Pancreas (tissue), 10 donors: ENCODE results near the gene PLA2G2C. TPM values are rescaled to one million over a fixed set of nuclear protein-coding genes. Genes with fewer than 3 reads are reported as not detected.

Source experiments
- ATAC-seq, 4 donors: fragments of 200-7000 bp; cut with Tn5 transposase; one replicate each; pipeline versions ENCODE4 v1.8.0 to v1.9.1; 2020; ENCODE audit warnings: mild to moderate bottlenecking in 4 of 4, moderate library complexity in 4 of 4
- DNase-seq, 6 donors: peaks; one replicate each; pipeline ENCODE4 v3.0.0-alpha.2; 2020
- FAIRE-seq: peaks from 2 replicates; lab custom pipeline; 2012; peaks lifted over from hg19 to GRCh38; lab: Jason Lieb, UNC
- H3K27ac ChIP-seq, 4 donors: fragments of 200-600 bp; sonication (generic); 1 replicate in 3 of 4; 2 replicates in 1 of 4; pipeline versions ENCODE4 v1.5.0 to v1.8.0; 2020
- H3K27me3 ChIP-seq, 4 donors: fragments of 200-600 bp; one replicate each; pipeline ENCODE4 v1.8.0; 2021
- H3K36me3 ChIP-seq, 3 donors: fragments of 200-600 bp; sonication (generic) in 1 of 3; one replicate each; pipeline versions ENCODE4 v1.5.0 to v1.8.0; 2020 to 2021
- H3K4me1 ChIP-seq, 3 donors: fragments of 200-600 bp; one replicate each; pipeline ENCODE4 v1.8.0; 2021
- H3K4me3 ChIP-seq, 4 donors: fragments of 200-600 bp; sonication (generic) in 2 of 4; one replicate each; pipeline versions ENCODE4 v1.5.0 to v1.8.0; 2020 to 2021
- H3K9me3 ChIP-seq, 4 donors: fragments of 200-600 bp; one replicate each; pipeline ENCODE4 v1.8.0; 2021
- WGBS, 2 donors: extraction: QIAGEN DNeasy Blood & Tissue Kit; methylation state at CpG; one replicate each; pipeline ENCODE4 v1.1.7; 2013; 5-methylcytosine and 5-hydroxymethylcytosine counted together
- intact Hi-C, 3 donors: fragments of 100-400 bp; cut with DNase I; formaldehyde crosslinking; loops; one replicate each; pipeline versions ENCODE4 v1.11.1 to v1.14.2; 2022
- polyA plus RNA-seq, 2 donors: library from polyadenylated mRNA; stranded (reverse); fragments of 200-250 nt; gene quantifications; one replicate each; pipeline ENCODE4 v1.2.3, GENCODE V29; 2013
- total RNA-seq, 6 donors: library from RNA; stranded (reverse); fragmentation: NEBNext Ultra II Directional in 4 of 6; extraction: Animal tissue kit (Norgen Biotek cat#: 25700) in 4 of 6; gene quantifications; one replicate each; pipeline versions ENCODE4 v1.2.1 to v1.2.4, GENCODE V29; 2021 to 2023
- TF ChIP-seq, protein P1 (sequence below), 4 donors: fragments of 200-600 bp; sonication (generic) in 3 of 4; IDR thresholded peaks; one replicate each; pipeline versions ENCODE4 v1.5.0 to v1.8.0; 2021; ENCODE audit warnings: antibody characterized with exemption in 4 of 4
- donor health status: healthy with polysubstance abuse.
- donor health status: DM: no; HTN: no; CAD: no; lungs with moderate emphysema.
- donor health status: DM: no; HTN: no; CAD: no.
- donor health status: control.
- donor health status: control.
- donor health status: Bipolar disorder and iron deficiency.
- donor health status: DM: yes; HTN: yes; CAD: no.
- donor health status: DM: no; HTN: no; CAD: no.
- donor health status: DM: no; HTN: no; CAD: no.
- donor health status: DM: yes; HTN: yes; CAD: no.

PLA2G2C gene
- total and polyA plus RNA-seq, 8 donors = not detected

DNA sequence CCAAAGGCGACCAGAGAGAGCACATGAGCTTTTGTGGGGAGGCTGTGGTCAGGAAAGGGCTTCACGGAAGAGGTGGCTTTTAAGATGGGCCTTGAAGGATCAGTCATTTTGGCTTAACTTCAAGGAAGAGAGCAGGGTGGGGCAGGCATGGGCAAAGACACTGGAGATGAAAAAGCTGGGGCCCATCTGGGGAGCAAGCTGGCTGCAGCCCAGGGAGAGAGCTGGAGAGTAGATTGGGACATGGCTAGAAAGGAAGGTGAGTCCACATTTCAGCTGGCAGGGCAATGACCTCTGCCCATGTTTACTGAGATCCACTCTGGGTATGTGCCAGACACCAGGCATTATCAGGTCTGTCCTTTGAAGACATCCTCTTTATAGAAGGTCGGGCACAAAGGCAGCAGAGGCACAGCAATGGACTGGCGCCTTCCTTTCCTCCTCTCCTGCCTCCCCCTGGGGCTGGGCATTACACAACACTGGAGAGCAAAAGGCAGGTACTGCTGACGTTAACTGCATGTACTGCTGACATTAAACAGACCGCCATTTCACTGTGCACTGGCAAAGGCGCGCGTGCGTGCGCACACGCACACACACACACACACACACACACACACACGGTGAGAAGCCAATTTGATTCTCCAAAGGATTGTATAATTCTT is 2.6 kb downstream of the PLA2G2C start:
- TF ChIP-seq, protein P1, sequence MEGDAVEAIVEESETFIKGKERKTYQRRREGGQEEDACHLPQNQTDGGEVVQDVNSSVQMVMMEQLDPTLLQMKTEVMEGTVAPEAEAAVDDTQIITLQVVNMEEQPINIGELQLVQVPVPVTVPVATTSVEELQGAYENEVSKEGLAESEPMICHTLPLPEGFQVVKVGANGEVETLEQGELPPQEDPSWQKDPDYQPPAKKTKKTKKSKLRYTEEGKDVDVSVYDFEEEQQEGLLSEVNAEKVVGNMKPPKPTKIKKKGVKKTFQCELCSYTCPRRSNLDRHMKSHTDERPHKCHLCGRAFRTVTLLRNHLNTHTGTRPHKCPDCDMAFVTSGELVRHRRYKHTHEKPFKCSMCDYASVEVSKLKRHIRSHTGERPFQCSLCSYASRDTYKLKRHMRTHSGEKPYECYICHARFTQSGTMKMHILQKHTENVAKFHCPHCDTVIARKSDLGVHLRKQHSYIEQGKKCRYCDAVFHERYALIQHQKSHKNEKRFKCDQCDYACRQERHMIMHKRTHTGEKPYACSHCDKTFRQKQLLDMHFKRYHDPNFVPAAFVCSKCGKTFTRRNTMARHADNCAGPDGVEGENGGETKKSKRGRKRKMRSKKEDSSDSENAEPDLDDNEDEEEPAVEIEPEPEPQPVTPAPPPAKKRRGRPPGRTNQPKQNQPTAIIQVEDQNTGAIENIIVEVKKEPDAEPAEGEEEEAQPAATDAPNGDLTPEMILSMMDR (IDR thresholded peaks at IDR 0.05) = no peak
- Histone ChIP-seq H3K4me3 (no peak overlapping the region), H3K9me3 (no peaks in the 10 kb centered on the region), H3K4me1 (peaks cover 0 to 3% (median 0%) of the 10 kb centered on the region in 3 donors), H3K36me3 (no peaks in the 10 kb centered on the region), H3K27me3 (no peaks in the 10 kb centered on the region), H3K27ac (no peak overlapping the region)
- 70 to 76% methylated on average over 13 of the region's 13 CpGs for WGBS, 2 donors
- FAIRE-seq = no peak
- intact Hi-C loops = no loop called here
- ATAC-seq = no peak
- DNase-seq = no peak

DNA sequence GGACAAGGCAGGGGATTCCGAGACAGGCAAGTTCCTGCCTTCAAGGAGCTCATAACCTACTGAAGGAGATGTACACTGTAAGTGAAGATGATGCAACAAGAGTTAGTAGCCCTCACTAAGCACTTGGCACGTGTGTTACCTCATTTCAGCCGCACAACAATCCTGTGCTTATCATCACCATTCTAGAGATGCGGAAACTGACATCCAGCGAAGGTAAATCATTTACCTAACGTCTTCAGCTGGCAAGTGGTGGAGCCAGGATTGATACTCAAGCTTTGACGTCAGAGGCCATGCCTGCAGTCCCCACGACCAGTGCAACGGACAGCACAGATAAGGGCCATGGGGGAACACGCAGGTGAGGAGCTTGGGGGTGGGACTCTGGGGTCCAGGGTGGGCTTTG is 3.3 kb downstream of the PLA2G2C start:
- DNase-seq (no peak), FAIRE-seq (no peak), ATAC-seq (no peak)
- H3K9me3 ChIP-seq = no peaks in the 10 kb centered on the region
- TF ChIP-seq, protein P1 (IDR thresholded peaks at IDR 0.05) = no peak
- intact Hi-C loops = no loop called here
- no peaks in the 10 kb centered on the region for H3K36me3 ChIP-seq
- 32 to 39% methylated on average over 10 of the region's 10 CpGs for WGBS, 2 donors
- peaks cover 0 to 3% (median 0%) of the 10 kb centered on the region in 3 donors for H3K4me1 ChIP-seq
- H3K27me3 ChIP-seq = no peaks in the 10 kb centered on the region
- H3K27ac ChIP-seq = no peak overlapping the region
- no peak overlapping the region for H3K4me3 ChIP-seq

DNA sequence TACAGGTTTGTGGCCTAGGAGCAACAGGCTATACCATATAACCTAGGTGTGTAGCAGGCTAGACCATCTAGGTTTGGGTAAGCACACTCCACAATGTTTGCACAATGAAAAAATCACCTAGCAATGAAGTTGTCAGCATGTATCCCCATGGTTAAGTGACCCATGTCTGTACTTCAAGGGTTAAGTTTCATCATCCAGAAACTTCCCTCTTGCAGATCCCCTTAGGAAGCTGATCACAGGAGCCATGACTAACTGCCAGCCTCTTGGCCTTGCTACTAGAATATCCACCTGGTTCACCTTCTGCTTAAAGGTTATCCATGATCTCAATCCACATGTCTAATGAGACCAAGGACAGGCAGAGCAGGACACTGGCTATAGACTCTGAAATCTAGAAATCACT is 3.9 kb downstream of the PLA2G2C start:
- TF ChIP-seq, protein P1 (IDR thresholded peaks at IDR 0.05) = no peak
- no peak for ATAC-seq
- intact Hi-C loops = no loop called here
- no peak overlapping the region for H3K4me3 ChIP-seq
- peaks cover 0 to 3% (median 0%) of the 10 kb centered on the region in 3 donors for H3K4me1 ChIP-seq
- no peak for FAIRE-seq
- DNase-seq = no peak
- no peaks in the 10 kb centered on the region for H3K9me3 ChIP-seq
- no peak overlapping the region for H3K27ac ChIP-seq
- H3K27me3 ChIP-seq = no peaks in the 10 kb centered on the region
- H3K36me3 ChIP-seq = no peaks in the 10 kb centered on the region

DNA sequence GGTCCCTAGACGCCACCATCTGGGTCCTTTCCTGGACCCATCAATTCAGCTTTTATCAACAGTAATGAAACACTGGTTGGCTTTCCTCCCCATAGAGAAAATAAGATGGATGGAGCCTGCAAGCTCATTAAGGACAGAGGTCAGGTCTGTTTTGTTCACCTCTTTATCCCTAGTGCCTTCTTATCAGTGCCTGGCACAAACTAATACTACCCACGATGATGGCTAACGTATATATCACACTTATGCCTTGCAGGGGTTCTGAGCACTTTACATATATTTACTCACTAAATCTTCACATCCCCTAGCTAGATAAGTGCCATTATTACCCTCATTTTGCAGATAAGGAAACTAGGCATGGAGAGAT is 5.5 kb downstream of the PLA2G2C start:
- 41 to 53% methylated on average over 3 of the region's 3 CpGs for WGBS, 2 donors
- no peak for DNase-seq
- no peak overlapping the region for H3K27ac ChIP-seq
- intact Hi-C loops = no loop called here
- H3K9me3 ChIP-seq = no peaks in the 10 kb centered on the region
- no peaks in the 10 kb centered on the region for H3K36me3 ChIP-seq
- FAIRE-seq = no peak
- no peaks in the 10 kb centered on the region for H3K4me1 ChIP-seq
- H3K27me3 ChIP-seq = no peaks in the 10 kb centered on the region
- TF ChIP-seq, protein P1 (IDR thresholded peaks at IDR 0.05) = no peak
- no peak for ATAC-seq
- H3K4me3 ChIP-seq = no peak overlapping the region

DNA sequence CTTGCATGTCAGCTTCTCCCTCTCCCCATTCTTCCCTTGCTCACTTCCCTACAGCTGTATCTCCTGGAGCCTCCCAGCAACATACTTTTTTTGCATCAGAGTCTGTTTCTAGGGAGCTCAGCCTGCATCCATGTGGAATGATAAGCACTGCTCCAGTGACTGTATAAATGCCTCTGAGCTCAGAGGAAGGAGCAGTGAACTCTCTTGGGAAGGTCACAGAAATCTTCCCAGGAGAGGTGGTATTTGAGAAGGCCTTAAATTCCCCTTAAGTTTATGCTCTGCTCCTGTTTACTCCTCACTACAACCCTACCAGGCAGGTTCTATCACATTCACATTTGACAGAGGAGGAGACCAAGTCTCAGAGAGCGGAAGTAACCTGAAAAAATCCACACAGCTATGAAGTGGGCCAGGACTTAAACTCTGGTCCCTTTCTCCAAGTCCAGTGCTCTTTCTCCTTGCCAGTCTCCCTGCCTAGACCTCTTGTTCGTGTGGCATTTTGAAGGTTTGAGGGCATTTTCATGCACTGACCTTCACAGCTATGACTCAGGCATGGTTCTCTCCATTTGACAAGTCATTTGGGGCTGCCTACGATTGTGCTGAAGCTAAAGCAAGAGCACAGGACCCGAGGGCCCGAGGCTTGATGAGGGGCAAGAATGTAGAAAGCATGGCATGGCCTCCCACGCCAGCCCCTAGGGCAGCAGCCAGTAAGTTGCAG is 6.0 kb downstream of the PLA2G2C start:
- H3K9me3 ChIP-seq = no peaks in the 10 kb centered on the region
- no peak for FAIRE-seq

More for the DNA sequence above, 6.0 kb downstream of the PLA2G2C start:
- TF ChIP-seq, protein P1 (IDR thresholded peaks at IDR 0.05) = no peak
- Histone ChIP-seq H3K27me3 (no peaks in the 10 kb centered on the region), H3K4me3 (no peak overlapping the region), H3K27ac (no peak overlapping the region), H3K36me3 (no peaks in the 10 kb centered on the region), H3K4me1 (no peaks in the 10 kb centered on the region)
- DNase-seq (no peak), ATAC-seq (no peak)
- 46 to 53% methylated on average over 6 of the region's 6 CpGs for WGBS, 2 donors
- intact Hi-C loops = no loop called here
